Thoracic aorta (tissue), 2 donors: ENCODE measurements around the gene SLC25A27. TPM values are rescaled to one million over a fixed set of nuclear protein-coding genes. Genes with fewer than 3 reads are reported as not detected.
A peak's percentile ranks its signal among the peaks of the same experiment; 100 is the strongest.

Source experiments
- ATAC-seq: fragments of 150-250 bp; one replicate; pipeline ENCODE4 v1.8.0; 2017; ENCODE audit warnings: low read depth; ENCODE audit not compliant: insufficient number of reproducible peaks, low FRiP score
- DNase-seq: peaks from one replicate; pipeline ENCODE4 v3.0.0-alpha.2; 2020; ENCODE audit warnings: low spot score
- H3K27ac ChIP-seq, 2 donors: fragments of 200-600 bp; sonication (generic); 1 replicate in 1 of 2; 2 replicates in 1 of 2; pipeline ENCODE4 v1.5.1; 2016; ENCODE audit warnings: mild to moderate bottlenecking in 2 of 2, moderate library complexity in 2 of 2
- H3K27me3 ChIP-seq: fragments of 200-600 bp; sonication (generic); replicated peaks from 2 replicates; pipeline ENCODE4 v1.6.0; 2016; ENCODE audit warnings: mild to moderate bottlenecking; ENCODE audit not compliant: insufficient read depth
- H3K36me3 ChIP-seq: fragments of 200-600 bp; sonication (generic); one replicate; pipeline ENCODE4 v1.5.1; 2016
- H3K4me1 ChIP-seq, 2 donors: fragments of 200-600 bp; sonication (generic); 1 replicate in 1 of 2; 2 replicates in 1 of 2; pipeline versions ENCODE4 v1.5.1 to v1.6.0; 2016; ENCODE audit warnings: low read depth in 2 of 2, mild to moderate bottlenecking in 1 of 2; ENCODE audit not compliant: control insufficient read depth in 1 of 2
- H3K4me3 ChIP-seq: fragments of 200-600 bp; sonication (generic); 2 replicates; pipeline ENCODE4 v1.5.1; 2016; ENCODE audit warnings: mild to moderate bottlenecking
- H3K9me3 ChIP-seq: fragments of 200-600 bp; sonication (generic); 2 replicates; pipeline ENCODE4 v1.5.1; 2016
- total RNA-seq, 2 donors: library from RNA; depleted of rRNA; stranded (reverse); fragments of >200 nt; gene quantifications; one replicate each; pipeline versions ENCODE4 v1.1.0 to v1.2.3, GENCODE V29; 2016
- TF ChIP-seq, protein P1 (sequence below): fragments of 200-600 bp; sonication (generic); IDR thresholded peaks from one replicate; pipeline ENCODE4 v1.5.1; 2019; ENCODE audit warnings: antibody characterized with exemption

Gene SLC25A27, protein sequence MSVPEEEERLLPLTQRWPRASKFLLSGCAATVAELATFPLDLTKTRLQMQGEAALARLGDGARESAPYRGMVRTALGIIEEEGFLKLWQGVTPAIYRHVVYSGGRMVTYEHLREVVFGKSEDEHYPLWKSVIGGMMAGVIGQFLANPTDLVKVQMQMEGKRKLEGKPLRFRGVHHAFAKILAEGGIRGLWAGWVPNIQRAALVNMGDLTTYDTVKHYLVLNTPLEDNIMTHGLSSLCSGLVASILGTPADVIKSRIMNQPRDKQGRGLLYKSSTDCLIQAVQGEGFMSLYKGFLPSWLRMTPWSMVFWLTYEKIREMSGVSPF
- 10 to 100 TPM; 44.4 to 52.8 TPM for total RNA-seq

DNA sequence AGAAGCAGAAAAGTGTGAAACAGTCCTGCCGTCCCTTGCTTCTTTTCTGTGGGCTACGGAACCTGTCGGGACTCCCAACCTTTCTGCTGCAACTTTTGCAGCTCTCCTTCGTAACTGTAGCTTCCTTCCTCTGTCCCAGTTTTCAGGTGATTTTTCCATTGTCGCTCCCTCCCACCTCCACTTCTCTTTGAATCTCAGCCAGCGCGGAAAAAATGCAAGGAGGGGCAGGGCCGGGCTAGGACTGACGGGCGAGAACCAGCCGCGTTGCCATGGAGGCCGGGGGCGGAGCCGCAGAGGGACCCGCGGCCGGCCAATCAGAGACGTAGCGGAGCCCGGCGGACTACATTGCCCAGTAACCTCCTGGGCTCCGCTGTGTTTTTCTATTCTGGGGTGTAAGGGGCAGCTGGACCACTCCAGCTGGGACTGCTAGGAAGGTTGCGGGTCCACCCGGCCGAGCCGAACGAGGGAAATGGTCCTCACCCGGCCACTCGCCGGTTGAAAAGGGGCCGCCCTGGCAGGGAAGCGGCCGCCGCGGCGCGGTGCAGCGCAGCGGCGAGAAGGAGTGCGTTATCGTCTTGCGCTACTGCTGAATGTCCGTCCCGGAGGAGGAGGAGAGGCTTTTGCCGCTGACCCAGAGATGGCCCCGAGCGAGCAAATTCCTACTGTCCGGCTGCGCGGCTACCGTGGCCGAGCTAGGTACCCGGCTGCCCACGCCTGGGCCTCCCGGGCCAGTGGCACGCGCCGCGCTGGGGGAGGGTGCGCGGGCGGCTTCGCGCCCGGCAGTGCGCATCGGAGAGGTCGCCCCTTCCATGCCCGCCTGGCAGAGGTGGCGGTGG lies at the start of gene SLC25A27, which contains the start of gene CYP39A1:
Gene SLC25A27, plus strand, starts transcription at position 373 of the 836 bp plus-strand sequence. Its CDS starts 218 bp downstream, at position 591.
Gene CYP39A1, minus strand, starts transcription at position 216 of the 836 bp plus-strand sequence. CDS start 236 bp downstream, outside the sequence.
- H3K27ac ChIP-seq: peak within 1 kb of the TSS; percentile 67 to 72
- DNase-seq (peak; percentile 71), ATAC-seq (peak; percentile 98)
- TF ChIP-seq, protein P1, sequence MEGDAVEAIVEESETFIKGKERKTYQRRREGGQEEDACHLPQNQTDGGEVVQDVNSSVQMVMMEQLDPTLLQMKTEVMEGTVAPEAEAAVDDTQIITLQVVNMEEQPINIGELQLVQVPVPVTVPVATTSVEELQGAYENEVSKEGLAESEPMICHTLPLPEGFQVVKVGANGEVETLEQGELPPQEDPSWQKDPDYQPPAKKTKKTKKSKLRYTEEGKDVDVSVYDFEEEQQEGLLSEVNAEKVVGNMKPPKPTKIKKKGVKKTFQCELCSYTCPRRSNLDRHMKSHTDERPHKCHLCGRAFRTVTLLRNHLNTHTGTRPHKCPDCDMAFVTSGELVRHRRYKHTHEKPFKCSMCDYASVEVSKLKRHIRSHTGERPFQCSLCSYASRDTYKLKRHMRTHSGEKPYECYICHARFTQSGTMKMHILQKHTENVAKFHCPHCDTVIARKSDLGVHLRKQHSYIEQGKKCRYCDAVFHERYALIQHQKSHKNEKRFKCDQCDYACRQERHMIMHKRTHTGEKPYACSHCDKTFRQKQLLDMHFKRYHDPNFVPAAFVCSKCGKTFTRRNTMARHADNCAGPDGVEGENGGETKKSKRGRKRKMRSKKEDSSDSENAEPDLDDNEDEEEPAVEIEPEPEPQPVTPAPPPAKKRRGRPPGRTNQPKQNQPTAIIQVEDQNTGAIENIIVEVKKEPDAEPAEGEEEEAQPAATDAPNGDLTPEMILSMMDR: no peak
- H3K4me3 ChIP-seq: peak within 1 kb of the TSS; percentile 85
- H3K9me3 ChIP-seq: no peaks in the 10 kb centered on the region
- peaks cover 7 to 18% of the 10 kb centered on the region in 2 donors for H3K4me1 ChIP-seq
- H3K36me3 ChIP-seq: no peaks in the 10 kb centered on the region
- no peaks in the 10 kb centered on the region for H3K27me3 ChIP-seq

GRCh38 chr6:46605091-46605797 lies 47.5 kb upstream of the SLC25A27 start:
- peaks cover 8 to 9% of the 10 kb centered on the region in 2 donors for H3K4me1 ChIP-seq
- no peaks in the 10 kb centered on the region for H3K9me3 ChIP-seq
- H3K27ac ChIP-seq: no peak overlapping the region
- H3K4me3 ChIP-seq: no peak overlapping the region
- H3K27me3 ChIP-seq: no peaks in the 10 kb centered on the region
- DNase-seq (no peak), ATAC-seq (no peak)
- TF ChIP-seq, protein P1: no peak
- no peaks in the 10 kb centered on the region for H3K36me3 ChIP-seq

DNA sequence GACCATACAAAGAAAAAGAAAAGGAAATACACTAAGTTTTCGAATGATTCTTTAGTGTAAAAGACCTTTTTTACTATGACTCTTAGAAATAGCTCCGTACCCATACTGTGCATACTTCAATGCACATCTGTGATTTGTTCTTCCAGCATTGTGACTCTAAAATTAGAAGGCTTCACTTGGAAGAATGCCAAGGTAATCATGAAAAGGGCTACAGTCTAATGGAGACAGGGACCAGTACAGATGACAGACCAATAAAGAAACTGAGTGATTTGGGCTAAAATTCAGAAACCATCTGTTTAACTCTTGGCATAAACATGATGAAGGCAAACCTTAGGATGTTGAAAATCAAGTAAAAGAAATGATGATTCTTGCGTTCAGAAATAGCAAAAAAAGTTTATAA lies 46.4 kb upstream of the SLC25A27 start:
- DNase-seq: no peak
- no peak for ATAC-seq
- TF ChIP-seq, protein P1: no peak

GRCh38 chr6:46610862-46611553 lies 41.8 kb upstream of the SLC25A27 start:
- TF ChIP-seq, protein P1: no peak
- H3K4me1 ChIP-seq: peaks cover 11 to 20% of the 10 kb centered on the region in 2 donors
- no peak overlapping the region for H3K27ac ChIP-seq
- ATAC-seq: no peak
- no peaks in the 10 kb centered on the region for H3K36me3 ChIP-seq
- no peak overlapping the region for H3K4me3 ChIP-seq
- DNase-seq: no peak
- no peaks in the 10 kb centered on the region for H3K27me3 ChIP-seq
- no peaks in the 10 kb centered on the region for H3K9me3 ChIP-seq

More for the DNA sequence above, 46.4 kb upstream of the SLC25A27 start:
- Histone ChIP-seq H3K4me3 (no peak overlapping the region), H3K27me3 (no peaks in the 10 kb centered on the region), H3K4me1 (peaks cover 8 to 9% of the 10 kb centered on the region in 2 donors), H3K36me3 (no peaks in the 10 kb centered on the region), H3K27ac (no peak overlapping the region), H3K9me3 (no peaks in the 10 kb centered on the region)
